Measurements from ENCODE around the gene MYO3B.
"Not testable (repeated sequence)": the region's sequence is repeated elsewhere in the genome, so short reads cannot be mapped to it uniquely, and the experiment has no call there.

MYO3B gene

DNA sequence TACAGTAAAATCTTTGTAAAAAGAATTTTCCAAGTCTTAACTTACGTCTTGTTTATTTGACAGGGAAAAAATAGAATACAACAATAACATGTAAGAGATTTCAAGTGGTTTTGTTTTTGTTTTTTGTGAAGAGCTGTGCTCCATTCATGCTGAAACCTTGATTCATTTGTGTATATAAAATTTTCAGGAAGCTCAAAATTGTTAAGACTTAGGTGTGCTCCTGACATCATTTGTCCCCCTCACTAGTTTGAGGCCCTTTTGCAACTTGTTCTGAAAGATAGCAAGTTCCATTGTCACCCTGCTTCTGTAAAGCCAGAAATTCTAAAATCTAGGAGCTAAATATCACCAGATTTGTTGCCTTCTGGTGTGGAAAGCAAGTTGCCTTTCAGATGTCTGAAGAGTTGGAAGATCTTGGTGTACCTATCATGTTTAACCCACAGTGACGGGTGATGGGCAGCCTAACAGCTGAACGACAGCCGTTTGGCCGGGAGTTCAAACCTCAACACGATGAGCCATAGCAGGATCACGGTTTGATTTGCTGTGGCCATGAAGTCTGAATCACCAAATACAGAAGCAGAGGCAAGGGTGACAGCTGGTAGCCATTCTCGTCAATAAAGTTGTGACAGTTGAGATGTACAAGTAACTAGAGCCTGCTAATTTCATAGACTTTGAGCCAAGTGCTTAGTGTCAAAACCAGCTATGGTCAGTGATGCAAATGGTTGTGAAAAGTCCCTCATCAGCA lies 331.7 kb downstream of the MYO3B start:
- no peak for DNase-seq (ENCODE audit: low read depth)

DNA sequence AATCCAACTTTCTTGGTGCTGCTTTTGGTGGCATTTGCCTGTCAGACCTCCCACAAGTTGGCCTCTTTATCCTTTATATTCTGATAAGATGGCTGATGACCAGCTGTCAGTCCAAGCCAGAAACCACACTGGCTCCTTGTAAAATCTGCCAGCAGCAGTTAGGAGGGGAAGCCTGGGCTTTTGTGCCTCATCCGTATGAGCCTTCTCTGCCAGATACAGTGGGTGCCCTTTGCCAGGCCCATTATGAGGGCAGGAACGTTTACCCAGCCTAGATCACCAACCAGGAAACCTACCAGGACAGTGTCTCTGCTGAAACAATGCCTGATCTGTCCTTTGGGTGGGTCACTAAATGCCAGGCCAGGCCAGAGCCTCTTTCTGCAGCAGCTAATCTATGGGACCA lies 334.3 kb downstream of the MYO3B start:
- DNase-seq (ENCODE audit: low read depth), result no peak

- DNase-seq (ENCODE audit: low read depth), result no peak
Observed at GRCh38 chr2:170514140-170514539, 336.2 kb downstream of the MYO3B start.

- no peak for DNase-seq (ENCODE audit: low read depth)
Observed at GRCh38 chr2:170517538-170517937, 339.6 kb downstream of the MYO3B start.

GRCh38 chr2:170518911-170519310 lies 341.0 kb downstream of the MYO3B start:
- DNase-seq (ENCODE audit: low read depth), result no peak

- DNase-seq (ENCODE audit: low read depth), result no peak
Observed at GRCh38 chr2:170521299-170521698, 343.4 kb downstream of the MYO3B start.

DNA sequence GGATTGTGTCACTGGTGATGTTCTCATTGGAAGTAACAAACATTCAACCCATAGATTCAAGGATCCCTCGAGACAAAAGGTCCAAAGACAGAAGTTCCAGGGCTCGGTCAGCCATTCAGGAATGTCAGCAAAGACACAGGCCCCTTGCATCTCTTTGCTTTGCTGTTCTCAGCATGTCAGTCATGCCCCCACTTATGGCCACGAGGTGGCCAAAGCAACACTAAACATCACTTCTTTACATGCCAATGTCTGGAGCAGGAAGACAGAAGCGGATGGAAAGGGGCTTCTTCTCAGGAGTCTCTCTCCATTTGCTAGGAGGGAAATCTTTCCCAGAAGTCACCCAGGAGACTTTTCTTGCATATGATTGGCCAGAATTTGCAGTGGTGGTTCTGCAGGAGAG lies 345.6 kb downstream of the MYO3B start:
- DNase-seq (ENCODE audit: low read depth), result no peak

DNA sequence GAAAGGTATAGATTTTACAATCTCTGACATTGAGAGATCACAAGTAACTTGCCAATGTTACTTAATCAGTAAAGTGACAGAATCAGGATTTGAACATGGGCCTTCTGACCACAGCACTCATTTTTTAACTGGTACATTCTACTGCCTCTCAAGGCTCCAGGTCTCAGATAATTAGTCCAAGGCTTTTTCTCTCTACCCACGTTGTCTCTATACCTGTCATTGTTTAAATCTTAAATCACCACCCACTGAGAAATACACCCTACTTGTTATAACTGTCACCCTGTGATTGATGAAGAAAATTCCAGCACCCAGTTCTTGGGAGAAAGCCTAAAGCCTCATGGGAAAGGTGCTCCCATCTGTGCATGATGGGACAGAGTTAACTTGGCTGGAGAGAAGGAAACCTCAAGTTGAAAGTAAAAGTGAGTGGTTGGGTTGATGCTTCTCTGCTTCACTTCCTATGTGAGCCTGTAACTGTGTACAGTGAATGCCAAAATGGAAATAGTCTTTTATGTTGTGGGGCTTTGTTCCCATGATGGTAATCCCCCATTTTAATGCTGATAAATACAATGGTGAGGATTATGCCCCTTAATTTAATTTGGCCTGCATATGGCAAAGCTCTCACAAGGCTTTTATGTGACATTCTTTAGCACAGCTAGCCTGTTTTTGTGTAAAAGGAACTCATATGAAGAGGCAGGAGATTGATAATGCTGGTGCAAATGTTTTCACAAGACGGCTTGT lies 347.1 kb downstream of the MYO3B start:
- no peak for DNase-seq (ENCODE audit: low read depth)

DNA sequence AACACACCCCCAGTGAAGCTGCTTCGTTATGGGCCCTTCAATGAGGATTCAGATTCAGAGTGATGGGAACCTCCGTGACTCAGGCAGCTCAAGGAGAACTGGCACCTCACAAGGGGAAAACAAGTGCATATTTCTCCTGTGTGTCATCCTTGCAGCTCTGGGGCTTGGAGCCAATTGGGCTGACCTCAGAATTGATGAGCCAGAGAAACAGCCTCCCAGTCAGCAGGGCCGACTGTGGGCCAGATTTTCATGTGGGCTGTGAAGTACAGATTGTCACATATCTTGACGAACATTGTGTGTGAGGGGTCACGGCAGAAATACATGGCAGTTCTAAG lies 347.6 kb downstream of the MYO3B start:
- no peak for DNase-seq (ENCODE audit: low read depth)

DNA sequence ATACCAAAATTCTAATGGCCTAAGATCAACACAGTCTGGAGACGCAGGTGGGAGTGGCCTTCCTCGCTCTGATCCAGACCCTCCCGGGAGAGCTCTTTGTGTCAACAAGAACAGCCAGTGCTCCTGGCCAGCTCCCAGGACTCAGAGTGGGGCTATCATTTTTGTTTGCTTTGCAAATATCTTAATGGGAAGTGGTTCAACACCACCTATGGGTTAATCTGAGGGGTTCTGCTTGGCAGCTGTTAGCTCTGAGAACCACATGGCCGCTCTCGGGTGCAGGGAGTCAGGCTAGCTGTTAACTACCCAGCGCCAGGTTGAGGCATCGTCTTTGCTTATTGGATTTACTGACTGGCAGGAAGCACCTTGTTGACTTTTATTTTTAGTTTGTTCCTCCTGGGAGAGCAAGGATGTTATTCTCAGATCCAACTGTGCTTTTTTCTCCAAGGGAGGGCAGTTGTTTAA lies 352.4 kb downstream of the MYO3B start:
- no peak for DNase-seq (ENCODE audit: low read depth)

DNA sequence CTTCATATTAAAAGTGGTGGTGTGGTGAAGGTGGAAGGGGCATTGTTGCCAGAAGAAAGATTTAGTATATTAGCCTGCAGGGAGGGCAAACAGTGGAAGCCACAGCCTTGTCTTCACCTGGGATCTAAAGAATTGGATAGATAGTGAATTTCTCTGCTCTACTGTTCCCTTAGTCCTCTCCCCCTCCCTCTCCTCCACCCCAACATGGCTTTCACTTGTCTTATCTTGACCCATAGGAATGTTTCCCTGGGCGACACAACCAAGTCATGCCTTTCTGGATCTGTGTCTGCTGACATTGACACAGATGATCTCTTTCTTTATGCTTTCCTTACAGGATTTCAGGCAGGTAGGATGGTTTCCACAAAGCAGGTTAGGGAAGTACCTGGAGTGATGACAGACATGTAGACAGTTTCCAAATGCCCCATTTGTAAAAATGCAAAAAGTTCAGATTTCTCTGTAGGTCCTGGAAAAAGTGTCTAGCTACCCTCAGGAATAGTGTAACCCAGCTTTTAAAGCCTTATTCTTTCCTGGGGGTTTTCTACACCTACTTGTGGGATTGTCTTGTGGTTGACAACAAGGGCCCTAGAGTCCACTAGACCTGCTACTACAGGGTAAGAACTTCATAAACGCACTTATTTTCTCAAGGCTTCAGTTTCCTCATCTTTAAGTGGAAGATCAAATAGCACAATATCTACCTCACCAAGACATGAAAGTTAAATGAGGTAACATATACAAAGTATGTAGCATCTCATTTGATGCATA lies 353.0 kb downstream of the MYO3B start:
- DNase-seq (ENCODE audit: low read depth), result no peak

DNA sequence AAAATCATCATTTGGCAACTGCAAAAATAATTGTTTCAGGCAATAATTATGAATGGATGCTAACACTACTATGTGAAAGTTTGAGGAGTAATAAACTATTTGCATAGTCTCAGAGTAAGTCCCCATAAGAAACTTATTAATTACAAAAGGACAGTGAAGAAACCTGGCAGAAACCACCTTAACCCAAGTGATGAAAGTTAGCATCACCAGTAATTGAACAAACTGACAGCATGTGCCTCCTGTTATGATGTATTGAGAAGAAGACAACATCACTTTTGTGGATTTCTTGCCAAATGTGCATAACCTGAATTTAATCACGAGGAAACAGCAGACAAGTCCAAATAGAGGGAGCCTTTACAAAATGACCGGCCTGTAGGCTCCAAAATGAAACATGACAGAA lies 353.9 kb downstream of the MYO3B start:
- no peak for DNase-seq (ENCODE audit: low read depth)

DNA sequence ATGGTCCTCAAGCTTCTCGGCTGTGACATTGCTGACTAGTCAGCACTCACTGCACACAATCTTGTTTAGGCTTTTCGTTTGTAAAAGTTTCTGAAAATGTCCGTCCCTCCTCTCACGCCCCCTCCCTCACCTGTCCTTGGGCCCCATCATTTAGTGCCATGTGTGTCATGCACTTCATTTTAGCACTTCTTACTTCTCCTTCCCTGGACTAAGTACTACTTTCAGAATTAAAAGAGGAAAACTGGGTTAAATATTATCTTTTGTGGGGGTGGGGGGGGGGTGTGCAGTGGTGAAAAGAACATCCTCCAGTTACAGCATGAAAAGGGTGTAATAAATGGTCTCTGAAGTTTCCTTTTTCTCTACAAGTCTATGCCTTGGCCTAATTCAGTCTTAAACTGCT lies 355.2 kb downstream of the MYO3B start:
- no peak for DNase-seq (ENCODE audit: low read depth)

- DNase-seq (ENCODE audit: low read depth), result no peak
Observed at GRCh38 chr2:170535552-170535951, 357.6 kb downstream of the MYO3B start.

- DNase-seq (ENCODE audit: low read depth), result no peak
Observed at GRCh38 chr2:170544817-170545216, 366.9 kb downstream of the MYO3B start.

GRCh38 chr2:170548304-170548703 lies 370.4 kb downstream of the MYO3B start:
- no peak for DNase-seq (ENCODE audit: low read depth)

GRCh38 chr2:170550501-170550900 lies 372.6 kb downstream of the MYO3B start:
- no peak for DNase-seq (ENCODE audit: low read depth)

DNA sequence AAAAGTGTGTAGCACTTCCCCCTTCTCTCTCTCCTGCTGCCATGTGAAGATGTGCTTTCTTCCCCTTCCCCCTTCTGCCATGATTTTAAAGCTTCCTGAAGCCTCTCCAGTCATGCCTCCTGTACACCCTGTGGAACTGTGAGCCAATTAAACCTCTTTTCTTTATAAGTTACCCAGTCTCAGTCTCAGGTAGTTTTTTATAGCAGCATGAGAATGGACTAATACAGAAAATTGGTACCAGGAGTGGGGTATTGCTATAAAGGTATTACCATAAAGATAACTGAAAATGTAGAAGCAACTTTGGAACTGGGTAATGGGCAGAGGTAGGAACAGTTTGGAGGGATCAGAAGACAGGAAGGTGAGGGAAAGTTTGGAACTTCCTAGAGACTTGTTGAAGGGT lies 374.0 kb downstream of the MYO3B start:
- DNase-seq (ENCODE audit: low read depth), result not testable (repeated sequence)

DNA sequence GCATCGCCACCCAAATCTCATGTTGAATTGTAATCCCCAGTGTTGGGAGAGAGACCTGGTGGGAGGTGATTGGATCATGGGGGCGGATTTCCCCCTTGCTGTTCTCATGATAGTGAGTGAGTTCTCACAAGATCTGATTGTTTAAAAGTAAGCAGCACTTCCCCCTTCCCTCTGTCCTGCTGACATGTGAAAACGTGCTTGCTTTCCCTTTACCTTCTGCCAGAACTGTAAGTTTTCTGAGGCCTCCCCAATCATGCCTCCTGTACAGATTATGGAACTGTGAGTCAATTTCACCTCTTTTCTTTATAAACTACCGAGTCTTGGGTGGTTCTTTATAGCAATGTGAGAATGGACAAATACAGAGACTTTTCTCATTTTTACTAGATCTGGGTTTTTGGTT lies 375.8 kb downstream of the MYO3B start:
- DNase-seq (ENCODE audit: low read depth), result no peak

- no peak for DNase-seq (ENCODE audit: low read depth)
Observed at GRCh38 chr2:170554278-170554955, 376.5 kb downstream of the MYO3B start.

GRCh38 chr2:170562928-170563327 lies 385.0 kb downstream of the MYO3B start:
- no peak for DNase-seq (ENCODE audit: low read depth)

- DNase-seq (ENCODE audit: low read depth), result no peak
Observed at GRCh38 chr2:170563401-170563800, 385.5 kb downstream of the MYO3B start.
